SIG-M5 (cell line): ENCODE measurements around the gene TSPAN6.

ENCODE experiments used
- DNase-seq: peaks from one replicate; lab custom pipeline; 2025; lab: John Stamatoyannopoulos, UW

The TSPAN6 gene

GRCh38 chrX:100584611-100585010 is 52.0 kb downstream of the TSPAN6 start, which contains the start of gene TNMD:
Gene TNMD (plus strand): TSS chrX:100584936. CDS start chrX:100585019, 83 bp downstream.
- no peak for DNase-seq
